Effector memory CD8-positive, alpha-beta T cell (primary cell): ENCODE measurements around the gene KLHL18.
A peak's percentile ranks its signal among the peaks of the same experiment; 100 is the strongest.
"Not testable (repeated sequence)": the region's sequence is repeated elsewhere in the genome, so short reads cannot be mapped to it uniquely, and the experiment has no call there.

Source experiments
- ATAC-seq: fragments of 150-1000 bp; cut with Tn5 transposase; replicated peaks from 2 replicates; pipeline ENCODE4 v1.10.0; 2021; ENCODE audit warnings: mild to moderate bottlenecking, moderate library complexity
- DNase-seq, 3 experiments: peaks; one replicate each; pipeline ENCODE4 v3.0.0; 2021
- H3K27ac Mint-ChIP-seq, 2 donors: one replicate each; pipeline ENCODE4 v1.8.0; 2022; ENCODE audit warnings: mild to moderate bottlenecking in 2 of 2, mixed read lengths in 2 of 2, moderate library complexity in 2 of 2
- H3K27me3 Mint-ChIP-seq, 2 donors: one replicate each; pipeline ENCODE4 v1.8.0; 2022; ENCODE audit warnings: mixed read lengths in 2 of 2
- H3K36me3 Mint-ChIP-seq: one replicate; pipeline ENCODE4 v1.8.0; 2022; ENCODE audit warnings: mild to moderate bottlenecking, moderate library complexity, mixed read lengths; ENCODE audit not compliant: insufficient read depth
- H3K4me1 Mint-ChIP-seq, 2 donors: one replicate each; pipeline ENCODE4 v1.8.0; 2022; ENCODE audit warnings: low read depth in 2 of 2, mixed read lengths in 2 of 2
- H3K4me3 Mint-ChIP-seq, 2 donors: one replicate each; pipeline ENCODE4 v1.8.0; 2022; ENCODE audit warnings: mild to moderate bottlenecking in 2 of 2, mixed read lengths in 2 of 2, moderate library complexity in 2 of 2
- H3K9me3 Mint-ChIP-seq, 2 donors: one replicate each; pipeline ENCODE4 v1.8.0; 2022; ENCODE audit warnings: mixed read lengths in 2 of 2

KLHL18 gene

DNA sequence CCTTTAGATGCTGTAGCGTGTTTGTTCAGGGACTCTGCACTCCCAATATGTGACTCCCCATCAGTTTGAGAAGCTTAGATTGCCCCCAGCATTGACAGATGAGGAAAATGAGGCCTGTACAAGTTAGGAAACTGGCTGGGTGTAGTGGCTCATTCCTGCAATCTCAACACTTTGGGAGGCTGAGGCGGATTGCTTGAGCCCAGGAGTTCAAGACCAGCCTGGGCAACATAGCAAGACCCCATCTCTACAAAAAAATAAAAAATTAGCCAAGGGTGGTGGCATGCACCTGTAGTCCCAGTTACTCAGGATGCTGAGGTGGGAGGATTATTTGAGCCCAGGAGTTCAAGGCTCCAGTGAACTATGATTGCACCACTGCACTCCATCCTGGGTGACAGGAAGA, 84.1 kb downstream of the KLHL18 start:
- ATAC-seq (no peak), DNase-seq (no peak)
- peaks cover 5 to 20% of the 10 kb centered on the region in 2 donors for H3K27me3 Mint-ChIP-seq
- no peaks in the 10 kb centered on the region for H3K36me3 Mint-ChIP-seq
- H3K9me3 Mint-ChIP-seq = no peaks in the 10 kb centered on the region
- H3K27ac Mint-ChIP-seq = no peak overlapping the region
- peaks cover 11 to 12% of the 10 kb centered on the region in 2 donors for H3K4me1 Mint-ChIP-seq
- H3K4me3 Mint-ChIP-seq = no peak overlapping the region

DNA sequence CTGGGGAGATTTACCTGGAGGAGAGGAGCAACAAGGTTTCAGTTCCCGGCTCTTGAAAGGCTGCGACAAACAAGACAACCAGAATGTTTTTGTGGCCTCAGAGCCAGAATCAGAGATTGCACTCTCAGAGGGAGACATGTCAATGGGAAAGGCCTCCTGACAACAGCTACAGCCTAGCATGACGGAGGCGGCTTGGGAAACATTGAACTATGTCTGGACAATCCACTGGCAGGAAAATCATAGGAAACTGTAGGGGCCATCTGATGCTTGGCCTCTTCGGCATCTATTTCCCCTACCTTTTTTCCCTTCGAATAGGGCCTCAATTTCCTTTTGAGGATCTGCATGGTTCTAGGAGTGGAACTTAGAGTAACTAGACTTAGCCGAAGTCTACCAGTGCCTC, 84.9 kb downstream of the KLHL18 start:
- no peak overlapping the region for H3K4me3 Mint-ChIP-seq
- no peaks in the 10 kb centered on the region for H3K36me3 Mint-ChIP-seq
- no peak for ATAC-seq
- DNase-seq = no peak
- peaks cover 6% of the 10 kb centered on the region in 2 donors for H3K4me1 Mint-ChIP-seq
- peaks cover 11 to 28% of the 10 kb centered on the region in 2 donors for H3K27me3 Mint-ChIP-seq
- no peak overlapping the region for H3K27ac Mint-ChIP-seq
- H3K9me3 Mint-ChIP-seq = no peaks in the 10 kb centered on the region

DNA sequence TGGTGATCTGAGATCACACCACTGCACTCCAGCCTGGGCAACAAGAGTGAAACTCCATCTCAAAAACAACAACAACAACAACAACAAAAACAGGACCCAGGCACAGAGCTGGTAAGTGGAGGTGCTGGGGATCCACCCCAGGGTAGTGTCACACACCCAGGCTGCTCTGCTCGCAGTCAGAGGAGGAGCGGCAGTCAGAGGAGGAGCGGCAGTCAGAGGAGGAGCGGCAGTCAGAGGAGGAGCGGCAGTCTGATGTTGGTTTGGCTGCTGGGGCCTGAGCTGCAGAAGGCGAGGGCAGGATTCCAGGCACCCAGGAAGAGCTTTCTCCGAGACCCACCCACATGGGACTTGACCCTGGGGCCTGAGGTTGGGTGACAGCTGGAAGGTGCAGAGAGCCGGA, 87.3 kb downstream of the KLHL18 start:
- ATAC-seq, H3K36me3 Mint-ChIP-seq, H3K4me1 Mint-ChIP-seq, H3K27ac Mint-ChIP-seq, H3K9me3 Mint-ChIP-seq, H3K4me3 Mint-ChIP-seq, DNase-seq: not testable (repeated sequence)
- H3K27me3 Mint-ChIP-seq = peaks cover 16 to 32% of the 10 kb centered on the region in 2 donors

DNA sequence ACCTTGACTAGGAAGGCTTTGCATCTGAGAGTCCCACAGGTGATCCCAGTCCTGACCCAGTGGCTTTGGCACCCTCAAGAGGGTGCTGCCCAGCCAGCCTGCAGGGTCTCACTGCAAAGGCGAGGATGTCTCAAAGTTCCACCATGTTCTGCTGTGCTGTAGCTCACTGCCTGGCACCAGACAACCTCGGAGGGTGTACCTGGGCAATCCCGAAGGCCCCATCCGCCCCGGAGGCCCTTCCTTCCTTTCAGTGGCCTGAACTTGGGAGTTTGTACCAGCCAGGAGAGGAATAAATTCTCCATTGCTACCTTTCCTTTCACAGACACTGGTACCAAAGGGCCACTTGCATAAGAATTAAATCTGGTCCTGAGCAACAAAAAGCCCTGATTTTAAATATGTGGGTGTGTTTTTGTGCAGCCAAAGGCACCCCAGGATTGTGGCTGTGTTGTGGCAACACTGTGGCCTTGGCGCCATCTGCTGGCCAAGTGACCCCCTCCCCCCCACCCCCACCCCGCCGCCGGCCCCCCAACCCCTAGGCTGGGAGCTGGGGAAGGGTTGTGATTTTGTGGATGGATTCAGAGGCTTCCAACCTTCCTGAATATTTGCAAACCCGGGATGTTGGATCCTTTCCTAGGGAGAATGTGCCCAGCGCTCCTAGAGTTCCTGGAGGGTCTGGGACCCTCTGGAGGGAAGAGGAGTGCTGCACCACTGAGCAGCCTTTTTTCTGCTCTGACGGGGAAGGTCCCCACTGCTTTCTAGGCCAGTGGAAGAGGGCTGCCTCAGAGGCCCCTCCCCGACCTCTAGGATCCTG, 88.3 kb downstream of the KLHL18 start:
- Mint-ChIP-seq H3K4me3 (no peak overlapping the region), H3K27ac (peak overlapping the region in 1 of 2 donors; percentile 61), H3K27me3 (peaks cover 16 to 41% of the 10 kb centered on the region in 2 donors), H3K36me3 (no peaks in the 10 kb centered on the region), H3K4me1 (no peaks in the 10 kb centered on the region), H3K9me3 (no peaks in the 10 kb centered on the region)
- DNase-seq (peak in 1 of 3 experiments; percentile 15), ATAC-seq (no peak)

DNA sequence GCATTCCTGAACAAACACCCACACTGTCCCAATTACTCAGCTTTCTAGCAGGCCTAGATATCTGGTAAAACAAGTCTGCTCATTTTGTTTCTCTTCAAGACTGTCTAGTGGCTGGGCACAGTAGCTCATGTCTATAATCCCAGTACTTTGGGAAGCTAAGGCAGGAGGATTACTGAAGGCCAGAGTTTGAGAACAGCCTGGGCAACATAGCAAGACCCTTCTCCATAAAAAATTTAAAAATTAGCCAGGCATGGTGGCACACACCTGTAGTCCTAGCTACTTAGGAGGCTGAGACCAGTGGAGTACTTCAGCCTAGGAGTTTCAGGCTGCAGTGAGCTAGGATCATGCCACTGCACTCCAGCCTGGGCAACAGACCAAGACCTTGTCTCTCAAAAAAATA, 91.8 kb downstream of the KLHL18 start:
- Mint-ChIP-seq H3K9me3 (no peaks in the 10 kb centered on the region), H3K27ac (peak overlapping the region in 1 of 2 donors; percentile 1), H3K4me3 (no peak overlapping the region), H3K4me1 (peaks cover 7 to 8% of the 10 kb centered on the region in 2 donors), H3K27me3 (peaks cover 13 to 34% of the 10 kb centered on the region in 2 donors), H3K36me3 (no peaks in the 10 kb centered on the region)
- no peak for ATAC-seq
- DNase-seq = no peak

DNA sequence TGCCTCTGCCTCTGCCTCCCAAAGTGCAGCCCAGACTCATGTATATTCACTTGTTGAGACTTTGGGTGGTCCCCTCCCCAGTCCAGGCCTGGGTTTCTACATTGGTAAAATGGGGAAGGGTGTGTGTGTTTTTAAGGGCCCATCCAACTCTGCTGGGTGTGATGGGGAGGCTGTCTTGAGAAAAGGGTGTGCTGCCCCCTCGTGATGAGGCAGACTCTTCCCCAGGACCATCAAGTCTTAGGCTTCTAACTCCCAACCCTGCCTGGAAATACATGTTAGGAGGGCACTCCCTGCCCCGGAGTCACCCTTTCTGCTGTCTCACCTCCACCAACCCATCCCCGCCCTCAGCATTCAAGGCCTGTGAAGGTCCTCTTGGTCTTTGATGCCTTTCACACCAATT, 93.6 kb downstream of the KLHL18 start:
- peak overlapping the region in 1 of 2 donors; percentile 72 for H3K27ac Mint-ChIP-seq
- H3K4me3 Mint-ChIP-seq = no peak overlapping the region
- H3K36me3 Mint-ChIP-seq = peaks cover 15% of the 10 kb centered on the region
- DNase-seq = no peak
- H3K4me1 Mint-ChIP-seq = peaks cover 20 to 21% of the 10 kb centered on the region in 2 donors
- H3K9me3 Mint-ChIP-seq = no peaks in the 10 kb centered on the region
- ATAC-seq = no peak
- peaks cover 11 to 25% of the 10 kb centered on the region in 2 donors for H3K27me3 Mint-ChIP-seq

DNA sequence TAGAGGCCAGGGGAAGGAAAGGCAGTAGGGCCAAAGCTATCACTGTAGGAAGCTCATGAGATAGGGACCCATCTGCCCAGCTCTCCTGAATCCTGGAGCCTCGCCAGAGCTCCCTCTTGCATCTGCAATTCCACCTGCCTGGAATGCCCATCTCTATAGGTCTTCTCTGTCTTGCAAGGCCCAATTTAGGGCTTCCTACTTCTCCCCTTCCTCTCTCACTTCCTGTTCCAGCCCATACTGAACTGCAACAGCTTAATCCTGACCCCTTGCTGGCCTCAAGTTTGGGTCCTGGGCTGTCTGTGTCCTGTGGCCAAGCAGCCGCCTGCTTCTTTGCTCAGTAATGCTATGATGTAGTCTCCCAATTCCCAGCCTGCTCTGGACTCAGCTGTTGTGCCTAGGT, 94.4 kb downstream of the KLHL18 start:
- H3K27me3 Mint-ChIP-seq = peaks cover 10 to 17% of the 10 kb centered on the region in 2 donors
- H3K36me3 Mint-ChIP-seq = peaks cover 19% of the 10 kb centered on the region
- H3K4me1 Mint-ChIP-seq = peaks cover 26 to 28% of the 10 kb centered on the region in 2 donors
- H3K27ac Mint-ChIP-seq = peak overlapping the region in 1 of 2 donors; percentile 72
- ATAC-seq (no peak), DNase-seq (no peak)
- no peak overlapping the region for H3K4me3 Mint-ChIP-seq
- H3K9me3 Mint-ChIP-seq = no peaks in the 10 kb centered on the region

DNA sequence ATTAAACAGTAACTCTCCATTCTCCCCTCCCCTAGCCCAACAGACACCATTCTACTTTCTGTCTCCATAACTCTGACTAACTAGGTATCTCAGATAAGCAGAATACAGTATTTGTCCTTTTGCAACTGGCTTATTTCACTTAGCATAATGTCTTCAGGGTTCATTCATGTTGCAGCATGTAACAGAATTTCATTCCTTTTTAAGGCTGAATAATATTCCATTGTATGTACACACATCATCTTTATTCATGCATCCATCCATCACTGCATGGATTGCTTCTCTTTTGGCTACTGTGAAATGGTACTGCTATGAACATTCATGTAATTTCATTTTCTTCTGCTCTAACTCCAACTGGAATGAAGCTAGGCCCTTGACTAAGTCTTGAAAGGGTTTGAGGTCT, 96.1 kb downstream of the KLHL18 start:
- Mint-ChIP-seq H3K4me3 (peak overlapping the region in 1 of 2 donors; percentile 95), H3K27ac (no peak overlapping the region), H3K27me3 (peaks cover 0 to 9% of the 10 kb centered on the region in 2 donors), H3K9me3 (no peaks in the 10 kb centered on the region), H3K4me1 (peaks cover 37 to 41% of the 10 kb centered on the region in 2 donors), H3K36me3 (peaks cover 21% of the 10 kb centered on the region)
- ATAC-seq = no peak
- DNase-seq = no peak

DNA sequence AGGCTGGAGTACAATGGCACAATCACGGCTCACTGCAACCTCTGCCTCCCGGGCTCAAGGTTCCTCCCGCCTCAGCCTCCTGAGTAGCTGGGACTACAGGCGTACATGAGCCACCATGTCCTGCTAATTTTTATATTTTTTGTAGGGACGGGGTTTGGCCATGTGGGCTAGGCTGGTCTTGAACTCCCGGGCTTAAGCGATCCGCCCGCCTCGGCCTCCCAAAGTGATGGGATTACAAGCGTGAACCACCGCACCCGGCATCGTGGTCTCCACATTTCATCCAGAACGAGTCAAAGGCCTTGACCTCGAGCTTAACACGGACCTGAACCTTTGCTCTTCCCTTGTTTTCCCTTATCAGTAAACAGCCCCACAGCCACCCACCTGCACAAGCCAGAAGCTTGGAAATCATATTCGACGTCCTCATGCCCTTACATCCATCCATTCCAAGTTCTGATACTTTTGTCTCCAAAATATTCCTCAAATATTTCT, 96.7 kb downstream of the KLHL18 start:
- peak overlapping the region; percentile 97 to 100 for H3K27ac Mint-ChIP-seq
- peaks cover 39 to 41% of the 10 kb centered on the region in 2 donors for H3K4me1 Mint-ChIP-seq
- H3K36me3 Mint-ChIP-seq = peaks cover 22% of the 10 kb centered on the region

DNA sequence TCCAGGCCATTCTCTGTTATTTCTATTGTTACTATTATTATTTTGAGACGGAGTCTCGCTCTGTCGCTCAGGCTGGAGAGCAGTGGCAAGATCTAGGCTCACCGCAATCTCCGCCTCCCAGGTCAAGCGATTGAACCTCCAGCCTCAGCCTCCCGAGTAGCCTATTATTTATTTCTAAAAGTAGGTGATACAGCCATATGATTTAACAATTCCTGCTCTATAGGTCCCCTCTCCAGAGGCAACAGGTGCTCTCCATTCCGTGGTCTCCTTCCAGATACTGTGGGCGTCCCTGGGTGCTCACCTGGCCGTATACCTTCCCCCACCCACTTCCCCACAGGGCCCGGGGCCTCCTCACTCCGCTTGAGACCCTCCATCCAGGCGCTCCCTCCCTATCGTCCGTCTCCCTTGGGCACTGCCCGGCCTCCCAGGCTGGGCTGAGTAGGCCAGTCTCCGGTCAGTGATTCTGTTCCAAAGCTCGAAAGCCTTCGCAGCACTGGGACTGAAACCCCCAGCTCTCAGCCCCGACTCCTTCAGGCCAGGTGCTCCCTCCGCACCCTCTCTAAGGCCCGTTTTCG, 97.4 kb downstream of the KLHL18 start:
- DNase-seq (no peak), ATAC-seq (no peak)
- Mint-ChIP-seq H3K4me1 (peaks cover 39 to 41% of the 10 kb centered on the region in 2 donors), H3K27ac (peak overlapping the region; percentile 97 to 100), H3K36me3 (peaks cover 22% of the 10 kb centered on the region), H3K27me3 (peaks cover 0 to 9% of the 10 kb centered on the region in 2 donors), H3K4me3 (peak overlapping the region; percentile 95 to 99), H3K9me3 (no peaks in the 10 kb centered on the region)

More for the DNA sequence above, 96.7 kb downstream of the KLHL18 start:
- ATAC-seq = no peak
- peak overlapping the region; percentile 95 to 99 for H3K4me3 Mint-ChIP-seq
- H3K27me3 Mint-ChIP-seq = peaks cover 0 to 9% of the 10 kb centered on the region in 2 donors
- no peaks in the 10 kb centered on the region for H3K9me3 Mint-ChIP-seq
- no peak for DNase-seq

DNA sequence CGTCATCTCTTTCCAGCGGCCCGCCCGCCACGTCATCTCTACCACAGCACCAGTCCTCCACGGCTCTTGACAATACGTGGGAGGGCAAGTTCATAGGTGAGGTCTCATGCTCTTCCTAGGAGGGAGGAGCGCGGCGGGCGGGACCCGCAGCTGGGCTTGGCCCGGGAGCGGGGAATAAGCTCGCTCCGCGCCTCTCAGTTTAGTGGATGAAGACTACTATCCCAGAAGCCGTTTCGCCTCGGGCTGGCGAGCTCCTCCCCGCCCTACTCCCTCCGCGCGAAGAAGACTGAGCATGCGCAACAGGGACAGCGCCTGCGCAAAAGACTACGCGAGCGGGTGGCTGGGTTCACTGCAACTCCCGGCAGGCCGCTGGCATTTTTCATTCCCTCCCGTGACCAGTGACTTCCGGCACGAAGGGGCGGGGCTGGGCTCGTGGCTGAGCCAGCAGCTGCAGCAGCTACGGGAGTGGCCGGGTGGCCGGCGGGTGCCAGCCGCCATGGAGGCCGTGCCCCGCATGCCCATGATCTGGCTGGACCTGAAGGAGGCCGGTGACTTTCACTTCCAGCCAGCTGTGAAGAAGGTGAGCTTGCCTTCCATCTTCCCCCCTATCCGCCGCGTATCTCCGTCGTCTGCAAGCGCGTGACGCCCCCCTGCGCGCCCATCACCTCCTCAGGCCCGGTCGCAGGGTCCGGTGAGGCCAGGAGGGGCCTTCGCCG, 98.0 kb downstream of the KLHL18 start, which contains the start of gene PTPN23:
TSS of gene PTPN23 (plus strand) at position 421 of the 716 bp plus-strand sequence. CDS start at position 497, 76 bp downstream.
- no peaks in the 10 kb centered on the region for H3K9me3 Mint-ChIP-seq
- peaks cover 0 to 2% of the 10 kb centered on the region in 2 donors for H3K27me3 Mint-ChIP-seq
- DNase-seq (peak; percentile 99), ATAC-seq (peak; percentile 75)
- H3K4me3 Mint-ChIP-seq = peak within 1 kb of the TSS; percentile 95 to 99
- H3K4me1 Mint-ChIP-seq = peaks cover 41 to 44% of the 10 kb centered on the region in 2 donors
- H3K36me3 Mint-ChIP-seq = peaks cover 22% of the 10 kb centered on the region
- peak within 1 kb of the TSS; percentile 97 to 100 for H3K27ac Mint-ChIP-seq

DNA sequence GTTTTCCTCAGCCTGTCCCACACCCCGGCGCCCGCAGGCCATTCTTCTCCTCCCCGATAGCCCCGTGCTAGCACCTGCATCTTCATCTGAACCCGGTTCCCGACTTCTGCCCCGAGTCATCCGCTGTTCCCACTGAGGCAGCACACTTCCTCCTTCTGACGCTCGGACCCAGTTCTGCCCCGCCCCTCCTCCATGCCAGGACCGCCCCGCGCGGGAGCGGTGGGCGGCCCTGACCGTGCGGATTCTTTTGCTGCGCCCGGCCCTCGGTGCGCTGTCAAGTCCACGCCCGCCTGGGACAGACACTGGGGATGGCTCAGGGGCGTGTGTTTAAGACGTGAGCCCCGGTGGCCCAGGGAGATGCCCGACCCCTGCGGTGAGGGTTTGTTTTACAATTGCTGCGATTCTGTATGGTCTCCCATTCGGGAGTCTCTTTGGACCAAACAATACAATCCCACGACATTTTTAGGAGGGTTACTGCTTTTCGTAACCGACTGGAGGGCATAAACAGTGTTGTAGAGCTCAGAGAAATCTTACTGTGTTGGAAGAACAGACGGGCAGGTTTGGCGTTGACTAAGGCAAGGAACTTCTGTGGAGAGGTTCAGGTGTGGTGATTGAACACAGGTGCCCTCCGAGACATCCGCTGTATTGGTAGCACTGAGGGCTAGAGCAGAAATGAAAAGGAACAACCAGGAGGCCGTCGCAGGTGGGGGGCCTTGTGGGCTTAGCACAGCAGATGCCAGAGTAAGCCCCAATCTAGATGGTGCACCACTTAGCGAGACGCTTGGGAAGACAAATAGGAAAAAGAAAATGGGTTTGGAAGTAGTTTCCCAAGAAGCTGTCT, 98.8 kb downstream of the KLHL18 start:
- H3K27me3 Mint-ChIP-seq = no peaks in the 10 kb centered on the region
- peaks cover 25% of the 10 kb centered on the region for H3K36me3 Mint-ChIP-seq
- peak; percentile 50 to 63 (median 62) for DNase-seq

More for the DNA sequence above, 98.8 kb downstream of the KLHL18 start:
- peaks cover 48 to 51% of the 10 kb centered on the region in 2 donors for H3K4me1 Mint-ChIP-seq
- peak overlapping the region; percentile 95 to 99 for H3K4me3 Mint-ChIP-seq
- ATAC-seq = peak; percentile 54
- no peaks in the 10 kb centered on the region for H3K9me3 Mint-ChIP-seq
- peak overlapping the region; percentile 97 to 100 for H3K27ac Mint-ChIP-seq
